Mucosa of gallbladder (tissue), 1 donor: ENCODE data around the gene MRPL43. TPM values are rescaled to one million over a fixed set of nuclear protein-coding genes. Genes with fewer than 3 reads are reported as not detected.

ENCODE experiments used
- DNase-seq: peaks from one replicate; pipeline ENCODE4 v3.0.0-alpha.2; 2020; ENCODE audit warnings: low spot score
- total RNA-seq: library from RNA; stranded (reverse); gene quantifications from one replicate; pipeline ENCODE4 v1.2.1, GENCODE V29; 2021
- donor health status: DM: no; HTN: no; CAD: no.

MRPL43 gene
- total RNA-seq, 1 donor from 2014 or later = 104 TPM

DNA sequence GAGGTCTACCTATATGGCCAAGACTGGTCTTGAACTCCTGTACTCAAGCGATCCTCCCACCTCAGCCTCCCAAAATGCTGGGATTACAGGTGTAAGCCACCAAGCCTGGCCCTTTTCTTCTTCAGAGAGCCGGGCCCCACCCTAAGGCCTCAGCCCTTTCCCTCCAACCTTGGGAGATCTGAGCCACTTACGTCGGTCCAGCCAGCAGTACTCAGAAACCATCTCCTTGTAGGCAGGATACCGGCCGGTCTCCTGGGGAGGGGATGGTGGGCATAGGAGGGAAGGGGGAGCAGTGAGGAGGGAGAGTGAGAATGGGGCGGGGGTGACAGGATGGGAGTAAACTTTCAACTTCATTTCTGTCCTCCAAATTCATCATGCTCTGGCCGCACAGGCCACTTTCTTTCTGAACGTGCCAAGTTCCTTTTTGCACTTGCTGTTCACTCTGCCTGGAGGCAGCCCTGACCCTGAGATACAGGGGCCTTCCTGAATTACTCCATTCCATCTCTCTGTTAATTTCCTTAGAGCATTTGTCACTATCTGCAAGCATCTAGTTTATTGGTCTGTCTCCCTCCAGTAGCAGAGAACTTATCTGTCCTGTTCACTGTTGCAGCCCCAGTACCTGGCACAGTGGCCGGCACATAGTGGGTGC is 33.3 kb upstream of the MRPL43 start:
- DNase-seq = no peak

DNA sequence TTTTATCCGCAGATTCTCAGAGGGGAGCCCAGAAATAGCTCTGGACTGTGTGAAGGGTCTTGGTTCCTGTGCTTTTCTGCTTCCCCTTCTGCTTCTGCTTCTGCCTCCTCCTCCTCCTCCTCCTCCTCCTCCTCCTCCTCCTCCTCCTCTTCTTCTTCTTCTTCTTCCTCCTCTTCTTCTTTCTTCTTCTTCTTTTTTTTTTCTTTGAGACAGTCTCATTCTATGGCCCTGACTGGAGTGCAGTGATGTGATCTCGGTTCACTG is 32.1 kb upstream of the MRPL43 start:
- no peak for DNase-seq

DNA sequence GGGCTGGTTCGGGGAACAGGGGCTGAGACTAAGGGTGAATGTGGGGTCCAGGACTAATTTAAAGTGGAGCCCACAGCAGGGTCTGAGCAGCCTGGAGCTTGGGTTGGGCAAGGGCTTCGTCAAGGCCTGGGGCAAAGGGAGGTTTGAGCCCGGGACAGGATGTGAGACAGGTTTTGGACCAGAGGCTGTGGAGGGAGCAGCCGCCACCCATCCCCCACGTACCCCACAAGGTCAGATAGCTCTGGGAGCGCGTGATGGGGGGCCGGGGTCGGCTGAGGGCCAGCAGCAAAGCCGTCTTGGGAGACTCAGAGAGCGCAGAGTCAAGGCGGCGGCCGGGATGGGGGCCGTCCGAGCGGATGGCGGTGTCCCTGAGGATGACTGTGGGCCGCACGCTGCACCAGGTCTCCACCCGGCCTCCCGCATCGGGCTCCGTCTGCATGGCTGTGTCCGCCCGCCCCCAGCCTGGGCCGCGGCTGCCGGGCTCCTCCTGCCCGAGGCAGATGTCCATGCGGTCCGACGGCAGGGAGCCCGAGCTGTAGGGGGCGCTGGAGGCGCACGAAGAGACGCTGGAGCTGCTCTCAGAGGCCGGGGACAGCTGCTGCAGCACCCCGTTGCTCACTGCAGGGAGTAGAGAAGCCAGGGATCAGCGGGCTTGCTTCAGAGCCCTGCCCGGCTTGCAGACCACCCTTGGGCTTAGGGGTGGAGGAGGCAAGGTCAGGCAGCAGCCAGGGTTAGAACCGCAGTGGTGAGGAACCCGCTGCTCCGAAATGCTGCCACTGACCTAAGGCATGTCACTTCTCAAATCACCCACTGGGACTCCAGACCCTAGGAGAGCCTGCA is 31.5 kb upstream of the MRPL43 start:
- DNase-seq = peak; percentile 85

DNA sequence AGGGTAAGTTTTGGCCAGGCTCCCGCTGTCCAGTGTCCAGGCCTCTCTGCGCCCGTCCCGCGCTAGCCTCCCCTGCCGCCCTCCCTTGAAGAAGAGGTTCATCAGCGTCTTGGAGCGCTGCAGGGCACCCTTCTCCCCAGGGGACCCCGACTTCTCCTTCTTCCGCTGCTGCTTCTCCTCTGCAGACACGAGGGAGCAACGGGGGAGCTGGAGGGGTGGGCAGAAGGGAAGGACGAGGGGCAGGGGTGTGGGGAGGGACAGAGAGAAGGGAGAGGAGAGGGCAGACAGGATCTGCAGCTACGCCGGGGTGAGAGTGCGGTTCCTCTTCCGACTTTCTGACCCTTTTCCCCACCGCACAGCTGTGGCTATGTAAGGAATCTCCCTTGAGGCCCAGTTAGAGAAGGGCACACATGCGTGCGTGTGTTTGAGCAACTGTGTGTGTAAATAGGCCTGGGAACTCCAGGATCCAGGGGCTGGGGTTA is 30.9 kb upstream of the MRPL43 start:
- no peak for DNase-seq

DNA sequence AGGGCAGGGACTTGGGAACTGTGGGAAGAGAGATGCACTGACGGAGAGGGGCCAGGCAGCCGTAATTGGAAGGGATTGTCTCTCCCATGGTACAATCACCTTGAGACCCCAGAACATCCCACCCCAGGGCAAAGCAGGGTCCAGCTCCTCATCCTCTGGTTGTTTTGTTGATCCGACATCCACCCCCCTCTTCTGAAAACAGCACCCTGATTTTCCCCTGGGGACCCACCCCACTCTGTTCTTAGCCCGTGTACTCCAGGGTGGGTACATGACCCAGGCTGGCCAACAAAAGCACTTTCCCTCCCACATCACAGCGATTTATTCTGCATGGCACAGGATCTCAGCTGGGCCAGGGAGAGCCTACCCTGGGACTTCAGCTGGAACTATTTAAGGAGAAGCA is 29.5 kb upstream of the MRPL43 start:
- DNase-seq = no peak

DNA sequence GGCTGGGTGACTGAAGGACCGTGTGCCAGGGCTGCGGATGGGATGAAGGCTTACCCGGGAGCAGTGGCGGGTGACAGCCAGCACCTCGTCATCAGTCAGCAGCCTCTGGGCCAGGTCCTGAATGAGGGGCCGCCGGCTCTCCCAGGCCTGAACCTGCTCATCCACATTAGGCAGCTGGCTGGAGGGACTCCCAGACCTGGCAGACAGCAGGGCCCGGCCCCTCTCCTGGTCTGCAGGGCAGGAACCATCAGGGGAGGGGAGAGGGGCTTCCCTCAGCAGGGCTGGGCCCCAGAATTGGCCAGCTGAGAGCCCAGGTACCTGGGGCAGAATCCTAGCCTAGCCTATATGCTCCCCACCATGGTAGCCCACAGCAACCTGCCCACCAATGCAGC is 28.3 kb upstream of the MRPL43 start:
- DNase-seq = no peak

DNA sequence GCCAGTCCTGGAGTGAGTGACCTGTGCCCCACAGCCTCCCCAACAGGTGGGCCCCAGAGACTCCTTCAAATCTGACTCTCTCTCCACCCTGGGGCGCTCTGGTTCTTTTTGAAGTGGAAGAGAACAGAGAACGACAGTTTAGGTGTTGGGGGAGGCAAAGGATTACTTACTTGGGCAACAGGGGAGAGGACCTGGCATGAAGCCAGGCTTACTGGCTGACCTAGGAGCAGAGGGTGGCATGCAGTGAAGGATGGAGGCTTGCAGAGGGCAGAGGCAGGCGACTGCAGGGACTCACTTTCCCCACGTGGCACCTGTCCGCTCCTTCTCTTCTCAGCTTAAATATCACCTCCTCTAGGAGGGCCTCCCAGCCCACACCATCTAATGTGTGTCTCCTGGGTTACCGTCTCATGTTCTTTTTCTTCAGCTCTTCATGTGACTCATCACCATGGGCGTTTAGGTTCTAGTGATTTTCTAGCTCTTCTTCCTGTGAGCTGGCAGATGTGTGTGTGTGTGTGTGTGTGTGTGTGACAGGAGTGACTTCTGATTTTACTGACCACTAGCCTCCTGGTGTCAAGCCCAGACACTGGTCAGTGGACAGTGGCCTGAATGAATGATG is 27.8 kb upstream of the MRPL43 start:
- DNase-seq = no peak

DNA sequence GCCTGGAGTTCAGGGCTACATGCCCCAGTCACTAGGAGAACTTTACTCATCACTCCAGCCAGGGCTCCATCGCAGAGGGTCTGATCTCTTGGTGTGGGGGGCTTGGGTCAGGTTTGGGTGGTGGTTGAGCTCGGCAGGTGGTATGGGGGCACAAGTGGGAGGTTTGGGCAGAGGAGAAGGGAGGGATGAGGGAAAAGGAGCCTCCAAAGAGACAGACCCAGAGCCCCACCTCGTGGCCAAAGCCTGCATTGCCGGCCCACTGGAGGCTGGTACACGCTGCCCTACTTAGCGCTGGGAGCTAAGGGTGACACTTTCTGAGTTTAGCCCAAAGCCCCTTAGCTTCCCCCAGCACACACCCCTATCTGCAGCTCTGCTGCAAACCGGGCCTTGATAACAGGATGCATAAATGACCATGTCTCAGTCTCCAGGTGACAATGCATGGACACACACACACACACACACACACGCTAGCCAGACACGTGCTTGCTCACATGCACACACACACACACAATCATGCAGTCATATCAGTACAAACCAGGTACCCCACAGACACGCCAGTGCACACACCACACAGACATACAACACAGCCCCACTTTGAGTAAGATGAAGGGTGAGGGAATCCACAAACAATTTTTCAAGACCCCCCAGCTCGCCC is 27.1 kb upstream of the MRPL43 start:
- peak; percentile 87 for DNase-seq

DNA sequence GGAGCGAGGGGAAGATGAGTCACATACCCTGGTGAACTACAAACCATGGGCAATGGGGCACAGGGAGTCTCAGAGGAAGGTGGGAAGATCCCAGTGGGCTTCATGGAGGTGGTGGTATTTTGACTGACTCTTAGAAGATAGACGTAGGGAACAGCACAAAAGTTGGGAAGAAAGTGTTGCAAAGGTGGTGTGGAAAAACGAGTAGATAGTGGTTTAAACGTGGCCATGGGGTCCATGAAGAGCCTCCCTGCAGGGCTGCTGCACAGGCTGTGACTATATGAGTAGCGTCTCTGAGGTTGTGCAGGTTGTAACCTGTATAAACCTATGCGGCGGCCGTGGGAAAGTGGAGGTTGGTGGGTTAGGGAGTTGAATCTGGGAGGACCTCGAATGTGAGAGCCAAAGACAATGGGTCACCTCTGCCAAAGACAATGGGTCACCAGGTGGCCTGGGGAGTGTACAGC is 26.1 kb upstream of the MRPL43 start:
- DNase-seq = no peak

DNA sequence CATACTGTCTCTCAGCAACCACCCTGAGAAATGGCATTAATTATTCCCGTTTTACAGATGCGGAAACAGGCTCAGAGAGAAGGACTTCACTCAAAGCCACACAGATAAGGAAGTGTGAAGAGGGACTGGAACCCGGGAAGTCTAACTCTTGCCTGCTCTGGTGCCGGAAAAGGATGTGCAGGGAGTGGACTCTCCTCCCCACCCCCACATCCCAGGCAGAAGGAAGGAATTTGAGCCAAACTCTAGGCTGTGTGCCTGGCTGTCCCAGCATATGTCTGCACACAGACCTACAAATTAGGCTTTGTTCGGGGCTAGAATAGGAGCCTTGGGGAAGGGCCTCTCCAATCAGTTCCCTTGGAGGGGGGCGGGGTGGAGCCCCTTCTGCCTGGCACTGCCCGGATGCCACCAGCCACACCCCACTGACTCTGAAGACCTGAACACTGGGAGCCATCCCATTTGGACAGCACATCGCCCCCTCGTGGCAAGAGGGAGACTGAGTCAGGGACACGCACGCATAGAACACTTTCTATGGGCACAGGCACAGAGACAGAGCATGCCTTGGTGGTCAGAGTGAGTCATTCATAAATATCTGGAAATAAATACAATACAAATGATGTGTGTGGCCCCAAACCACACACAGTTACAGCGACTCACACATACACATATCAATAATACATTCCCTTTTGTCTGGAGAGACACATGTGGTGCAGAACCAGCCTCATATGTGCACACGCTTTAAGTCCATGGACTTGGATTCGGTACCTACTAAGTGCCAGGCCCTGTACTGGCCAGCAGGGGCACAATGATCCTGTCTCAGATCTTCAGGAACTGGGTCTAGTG is 25.4 kb upstream of the MRPL43 start:
- DNase-seq = peak; percentile 93

DNA sequence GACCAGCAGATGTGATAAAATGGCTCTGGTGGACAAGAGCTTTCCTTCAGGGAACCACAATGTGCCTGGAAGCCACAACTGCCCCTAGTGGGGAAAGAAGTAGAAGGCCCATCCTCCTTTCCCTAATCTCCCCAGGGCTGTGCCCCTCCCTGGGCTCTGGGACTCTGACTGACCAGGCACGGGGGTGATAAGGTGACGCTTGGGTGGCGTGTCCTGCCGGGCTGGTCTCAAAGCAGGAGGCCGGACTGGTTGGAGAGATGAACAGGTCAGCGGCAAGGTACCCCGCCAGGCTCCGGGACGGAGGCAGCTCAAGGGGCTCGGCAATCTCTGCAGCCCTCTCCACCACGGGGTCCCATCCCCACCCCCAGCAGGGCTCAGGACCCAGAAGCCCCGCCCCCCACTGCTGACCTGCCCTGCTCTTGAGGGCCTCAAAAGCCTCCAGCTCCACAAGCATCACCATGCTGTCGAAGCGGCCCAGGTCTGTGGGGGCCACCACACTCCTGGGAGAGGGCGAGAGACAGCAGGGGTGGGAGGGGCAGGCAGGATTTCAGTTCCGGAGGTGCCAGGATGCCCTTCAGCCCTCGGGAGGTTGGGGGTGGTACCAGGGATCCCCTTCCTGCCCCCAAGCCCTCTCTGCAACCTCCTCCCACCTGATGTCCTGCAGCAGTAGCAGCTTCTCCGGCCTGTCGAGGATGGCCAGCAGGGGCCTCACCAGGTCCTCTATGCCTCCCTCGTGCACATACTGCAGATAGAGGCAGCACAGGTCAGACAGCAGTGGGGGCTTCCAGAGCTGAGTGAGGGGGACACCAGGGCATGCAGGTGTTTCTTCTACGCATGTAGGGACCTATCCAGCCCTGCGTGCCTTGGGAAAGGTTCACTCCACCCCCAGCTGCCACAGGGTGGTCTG is 24.5 kb upstream of the MRPL43 start:
- no peak for DNase-seq

DNA sequence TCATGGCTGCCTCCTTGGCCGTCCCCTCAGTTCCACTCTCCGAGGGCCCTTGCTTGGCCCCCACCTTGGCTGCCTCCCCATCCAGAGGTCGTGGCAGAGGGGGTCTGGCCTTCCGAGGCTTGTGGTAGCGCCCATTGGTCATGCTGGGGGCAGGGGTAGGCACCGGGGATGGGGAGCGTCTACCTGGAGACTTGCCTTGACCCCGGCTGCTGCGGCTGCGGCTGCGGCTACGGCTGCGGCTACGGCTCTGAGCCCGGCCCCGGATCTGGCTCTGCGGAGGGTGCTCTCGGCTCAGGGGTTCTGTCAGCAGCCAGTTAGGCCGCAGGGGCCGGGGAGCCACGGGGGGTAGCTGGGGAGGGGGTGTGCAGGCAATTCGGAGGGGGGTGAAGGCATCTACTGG is 23.0 kb upstream of the MRPL43 start:
- DNase-seq = no peak

DNA sequence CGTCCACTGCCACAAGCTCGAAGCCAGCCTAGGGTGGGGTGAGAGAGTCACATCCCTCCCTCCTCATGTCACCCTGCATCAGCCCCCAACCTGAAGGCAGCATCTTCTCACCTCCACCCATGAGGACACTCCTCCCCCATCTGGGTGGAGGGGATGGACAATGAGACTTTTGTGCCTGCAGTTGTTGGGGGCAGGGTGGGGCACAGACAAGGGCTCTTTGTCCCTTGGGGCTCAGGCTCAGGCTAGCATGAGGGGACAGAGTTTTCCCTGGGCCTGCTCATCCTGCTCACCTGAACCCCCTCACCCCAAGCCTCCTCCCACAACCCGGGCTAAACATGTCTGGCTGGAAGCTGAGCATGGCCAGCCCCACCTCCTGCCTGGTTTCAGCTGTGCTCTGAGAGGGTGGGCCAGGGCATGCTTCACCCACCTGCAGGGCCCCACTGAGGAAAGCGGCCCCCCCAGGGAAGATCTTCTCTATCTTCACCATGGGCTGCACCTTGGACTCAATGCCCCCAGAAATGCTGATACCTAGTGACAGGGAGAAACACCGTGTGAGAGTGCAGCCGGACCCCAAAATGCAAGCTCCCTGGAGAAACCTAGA is 21.6 kb upstream of the MRPL43 start:
- DNase-seq = no peak

DNA sequence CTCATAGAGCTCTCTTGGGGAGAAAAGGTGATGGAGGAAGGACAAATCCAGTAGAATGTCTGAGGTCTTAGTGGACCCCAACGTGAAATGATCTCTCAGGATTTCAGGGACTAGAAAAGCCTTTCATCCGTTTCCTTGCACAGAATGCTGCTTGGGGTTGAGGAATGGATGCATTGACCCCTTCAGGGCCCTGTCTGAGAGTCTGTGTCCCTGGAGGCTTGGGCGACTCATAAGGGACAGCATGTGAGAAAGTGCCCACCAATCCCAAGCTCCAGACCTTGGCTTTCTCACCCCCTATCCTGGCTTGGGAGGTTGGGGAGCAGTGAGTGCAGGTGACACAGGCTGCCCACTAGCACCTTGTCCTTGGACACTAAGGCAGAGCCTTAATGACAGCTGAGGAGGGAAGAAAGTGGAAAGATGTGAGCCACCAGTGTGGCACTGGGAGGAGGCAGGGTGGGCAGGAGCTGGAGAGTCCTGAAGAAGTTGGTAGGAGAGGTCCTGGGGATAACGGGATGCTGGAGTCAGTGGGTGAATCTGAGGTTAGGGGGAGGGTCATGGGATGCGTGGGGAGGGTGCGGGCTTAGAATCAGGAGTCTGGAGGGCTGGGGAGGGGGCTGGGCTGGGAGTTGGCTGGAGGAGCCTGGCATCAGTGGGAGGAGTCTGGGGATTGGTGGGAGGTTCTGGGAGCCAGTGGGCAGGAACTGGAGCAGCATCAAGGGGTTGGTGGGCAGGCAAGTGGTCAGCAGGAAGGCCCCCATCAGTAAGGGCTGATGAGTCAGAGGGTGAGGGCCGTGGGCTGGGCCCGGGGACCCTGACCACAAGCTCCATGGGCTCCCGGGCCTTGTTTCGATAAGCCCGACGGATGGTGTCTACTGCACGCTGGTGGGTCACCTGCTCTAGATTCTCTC is 20.9 kb upstream of the MRPL43 start:
- no peak for DNase-seq

DNA sequence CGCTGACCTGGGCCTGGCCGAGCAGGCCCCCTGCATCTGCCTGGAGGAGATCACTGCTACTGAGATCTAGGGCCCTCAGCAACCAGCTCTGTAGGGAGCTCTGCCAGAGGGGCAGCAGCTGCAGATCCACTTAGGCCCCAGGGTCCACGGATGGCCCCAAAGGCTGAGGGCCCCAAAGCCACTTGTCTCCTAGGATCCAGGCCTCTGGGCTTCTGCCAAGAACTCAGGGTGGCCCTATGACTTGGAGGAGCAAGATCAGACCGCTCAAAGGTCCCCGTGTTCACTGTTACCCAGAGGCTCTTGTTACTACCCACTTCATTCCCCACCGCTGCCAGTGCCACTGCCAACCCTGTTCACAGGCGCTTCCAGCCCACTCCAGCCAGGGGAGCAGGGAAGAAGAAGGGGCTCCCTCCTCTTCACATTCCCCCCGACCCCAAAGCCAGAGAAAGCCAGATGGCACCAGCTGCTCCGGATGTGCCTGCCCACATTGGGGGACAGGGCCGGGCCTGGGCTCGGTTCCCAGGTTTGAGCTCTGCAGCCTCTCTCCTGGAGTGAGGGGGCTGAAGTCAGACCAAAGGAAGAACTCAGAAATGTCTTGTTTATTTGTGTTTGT is 19.9 kb upstream of the MRPL43 start:
- DNase-seq = no peak

DNA sequence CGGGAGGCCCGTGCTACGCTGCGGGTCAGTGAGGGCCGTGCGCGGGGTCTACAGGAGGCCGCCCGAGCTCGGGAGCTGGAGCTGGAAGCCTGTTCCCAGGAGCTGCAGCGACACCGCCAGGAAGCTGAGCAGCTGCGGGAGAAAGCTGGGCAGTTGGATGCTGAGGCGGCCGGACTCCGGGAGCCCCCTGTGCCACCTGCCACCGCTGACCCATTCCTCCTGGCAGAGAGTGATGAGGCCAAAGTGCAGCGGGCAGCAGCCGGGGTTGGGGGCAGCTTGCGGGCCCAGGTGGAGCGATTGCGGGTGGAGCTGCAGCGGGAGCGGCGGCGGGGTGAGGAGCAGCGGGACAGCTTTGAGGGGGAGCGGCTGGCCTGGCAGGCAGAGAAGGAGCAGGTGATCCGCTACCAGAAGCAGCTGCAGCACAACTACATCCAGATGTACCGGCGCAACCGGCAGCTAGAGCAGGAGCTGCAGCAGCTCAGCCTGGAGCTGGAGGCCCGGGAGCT is 19.3 kb upstream of the MRPL43 start:
- no peak for DNase-seq

DNA sequence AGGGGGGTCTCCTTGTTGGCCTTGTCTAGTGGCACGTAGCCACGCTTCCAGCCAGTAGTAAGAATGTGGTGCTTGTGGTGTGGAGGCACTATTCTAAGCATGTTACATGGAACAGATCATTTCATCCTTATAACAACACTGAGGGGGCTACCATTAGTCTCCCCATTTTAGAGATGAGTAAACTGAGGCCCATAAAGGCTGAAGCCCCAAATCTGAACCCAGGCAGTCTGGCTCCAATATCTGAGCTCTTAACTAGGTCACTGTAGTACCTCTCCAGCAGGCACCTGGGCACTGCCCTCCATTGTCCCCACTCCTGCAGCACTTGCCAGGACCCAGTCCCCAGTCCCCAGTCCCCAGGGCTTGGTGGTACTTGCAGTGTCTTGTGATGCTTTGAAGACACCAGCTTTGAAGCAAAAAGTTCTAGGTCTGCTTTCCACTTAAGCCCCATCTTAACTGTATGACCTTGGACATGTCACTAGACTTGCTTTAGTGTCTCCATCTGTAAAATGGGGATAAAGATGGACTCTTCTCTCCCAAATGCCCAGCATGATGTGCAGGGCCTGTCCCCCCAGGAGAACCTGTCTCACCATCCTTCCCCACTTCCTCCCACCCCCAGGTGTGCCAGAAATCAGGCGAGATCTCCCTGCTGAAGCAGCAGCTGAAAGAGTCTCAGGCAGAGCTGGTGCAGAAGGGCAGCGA is 18.7 kb upstream of the MRPL43 start:
- no peak for DNase-seq

DNA sequence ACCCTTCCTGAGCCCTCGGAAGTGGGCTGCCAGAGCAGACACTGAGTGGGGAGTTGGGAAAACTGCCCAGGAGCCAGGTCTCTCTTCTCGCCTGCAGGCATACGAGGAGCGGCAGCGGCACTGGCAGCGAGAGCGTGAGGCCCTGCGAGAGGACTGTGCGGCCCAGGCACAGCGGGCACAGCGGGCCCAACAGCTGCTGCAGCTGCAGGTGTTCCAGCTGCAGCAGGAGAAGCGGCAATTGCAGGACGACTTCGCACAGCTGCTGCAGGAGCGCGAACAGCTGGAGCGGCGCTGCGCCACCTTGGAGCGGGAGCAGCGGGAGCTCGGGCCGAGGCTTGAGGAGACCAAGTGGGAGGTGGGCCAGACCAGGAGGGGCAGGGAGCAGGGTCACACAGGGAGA is 18.1 kb upstream of the MRPL43 start:
- DNase-seq = no peak
